ENCODE measurements around the gene ARRB2.

DNA sequence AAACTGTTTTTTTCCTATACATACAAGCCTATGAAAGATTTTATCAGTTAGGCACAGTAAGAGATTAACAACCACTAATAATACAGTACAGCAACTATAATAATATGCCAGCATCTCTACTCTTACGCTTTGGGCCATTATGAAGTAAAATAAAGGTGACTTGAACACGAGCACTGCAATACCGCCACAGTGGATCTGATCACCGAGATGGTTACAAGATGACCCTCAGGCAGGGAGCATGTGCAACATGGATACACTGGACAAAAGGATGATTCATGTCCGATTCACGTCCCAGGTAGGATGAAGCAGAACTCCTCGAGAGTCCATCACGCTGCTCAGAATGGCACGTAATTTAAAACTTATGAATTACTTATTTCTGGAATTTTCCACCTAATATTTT lies 17.0 kb upstream of the ARRB2 start:
- TF ChIP-seq EZH2 (IDR thresholded peaks at IDR 0.05; ENCODE audit: borderline replicate concordance, low read length): no peak
- TF ChIP-seq, protein P1, sequence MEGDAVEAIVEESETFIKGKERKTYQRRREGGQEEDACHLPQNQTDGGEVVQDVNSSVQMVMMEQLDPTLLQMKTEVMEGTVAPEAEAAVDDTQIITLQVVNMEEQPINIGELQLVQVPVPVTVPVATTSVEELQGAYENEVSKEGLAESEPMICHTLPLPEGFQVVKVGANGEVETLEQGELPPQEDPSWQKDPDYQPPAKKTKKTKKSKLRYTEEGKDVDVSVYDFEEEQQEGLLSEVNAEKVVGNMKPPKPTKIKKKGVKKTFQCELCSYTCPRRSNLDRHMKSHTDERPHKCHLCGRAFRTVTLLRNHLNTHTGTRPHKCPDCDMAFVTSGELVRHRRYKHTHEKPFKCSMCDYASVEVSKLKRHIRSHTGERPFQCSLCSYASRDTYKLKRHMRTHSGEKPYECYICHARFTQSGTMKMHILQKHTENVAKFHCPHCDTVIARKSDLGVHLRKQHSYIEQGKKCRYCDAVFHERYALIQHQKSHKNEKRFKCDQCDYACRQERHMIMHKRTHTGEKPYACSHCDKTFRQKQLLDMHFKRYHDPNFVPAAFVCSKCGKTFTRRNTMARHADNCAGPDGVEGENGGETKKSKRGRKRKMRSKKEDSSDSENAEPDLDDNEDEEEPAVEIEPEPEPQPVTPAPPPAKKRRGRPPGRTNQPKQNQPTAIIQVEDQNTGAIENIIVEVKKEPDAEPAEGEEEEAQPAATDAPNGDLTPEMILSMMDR (conservative IDR thresholded peaks at IDR 0.05 in 1 of 2, IDR thresholded peaks at IDR 0.05 in 1 of 2; ENCODE audit: extremely low read depth in 1 of 2, insufficient read depth in 1 of 2, low read depth in 1 of 2, low read length in 2 of 2): no peak
